Body of pancreas (tissue), 4 donors: Measurements from ENCODE around the gene CENPB. TPM values are rescaled to one million over a fixed set of nuclear protein-coding genes. Genes with fewer than 3 reads are reported as not detected.

Experiments
- ATAC-seq: fragments of 150-250 bp; one replicate; pipeline ENCODE4 v1.9.1; 2016
- DNase-seq, 4 donors: peaks; one replicate each; pipeline ENCODE4 v3.0.0-alpha.2; 2019
- H3K27ac ChIP-seq, 4 donors: fragments of 200-600 bp; sonication (generic); 1 replicate in 3 of 4; 2 replicates in 1 of 4; pipeline versions ENCODE4 v1.5.1 to v1.6.1; 2016 to 2019; ENCODE audit warnings: mild to moderate bottlenecking in 1 of 4, mixed read lengths in 1 of 4, moderate library complexity in 1 of 4
- H3K27me3 ChIP-seq, 2 donors: fragments of 200-600 bp; sonication (generic); one replicate each; pipeline ENCODE4 v1.6.0; 2016; ENCODE audit warnings: mild to moderate bottlenecking in 1 of 2
- H3K36me3 ChIP-seq, 2 donors: fragments of 200-600 bp; sonication (generic); replicated peaks in 1 of 2; 2 replicates each; pipeline ENCODE4 v1.5.1; 2016; ENCODE audit warnings: low read depth in 2 of 2; ENCODE audit not compliant: insufficient read depth in 1 of 2
- H3K4me1 ChIP-seq: fragments of 200-600 bp; sonication (generic); one replicate; pipeline ENCODE4 v1.6.0; 2016
- H3K4me3 ChIP-seq, 2 donors: fragments of 200-600 bp; sonication (generic); 1 replicate in 1 of 2; 2 replicates in 1 of 2; pipeline ENCODE4 v1.5.1; 2016 to 2019
- H3K9me3 ChIP-seq, 3 donors: fragments of 200-600 bp; sonication (generic); 1 replicate in 2 of 3; 2 replicates in 1 of 3; pipeline ENCODE4 v1.5.1; 2016
- POLR2A ChIP-seq, 3 donors: fragments of 450-650 bp; IDR thresholded peaks; one replicate each; pipeline ENCODE4 v1.6.1; 2016; ENCODE audit warnings: antibody characterized with exemption in 3 of 3, mild to moderate bottlenecking in 2 of 3
- WGBS, 2 donors: methylation state at CpG; one replicate each; pipeline ENCODE4 v1.1.5; 2017; 5-methylcytosine and 5-hydroxymethylcytosine counted together
- intact Hi-C: fragments of 100-400 bp; cut with DNase I; formaldehyde crosslinking; loops from one replicate; pipeline ENCODE4 v1.15.1; 2023
- total RNA-seq, 2 donors: library from RNA; depleted of rRNA; stranded (reverse); fragments of >200 nt; gene quantifications; one replicate each; pipeline ENCODE4 v1.1.0, GENCODE V29; 2016
- TF ChIP-seq, protein P1 (sequence below), 7 experiments: fragments of 450-650 bp in 4 of 7; fragments of 200-600 bp in 3 of 7; sonication (generic) in 3 of 7; IDR thresholded peaks; one replicate each; pipeline ENCODE4 v1.5.1; 2016 to 2019; ENCODE audit warnings: antibody characterized with exemption in 7 of 7

Gene CENPB
- total RNA-seq, 2 donors from 2014 or later, result 57.9 to 61.0 TPM

- Histone ChIP-seq H3K9me3 (no peaks in the 10 kb centered on the region), H3K27me3 (no peaks in the 10 kb centered on the region), H3K27ac (no peak overlapping the region), H3K36me3 (no peaks in the 10 kb centered on the region), H3K4me1 (no peaks in the 10 kb centered on the region), H3K4me3 (no peak overlapping the region)
- WGBS, 2 donors, result 81 to 88% methylated on average over 11 of the region's 11 CpGs
- DNase-seq (no peak), ATAC-seq (no peak)
- intact Hi-C loops, result no loop called here
- TF ChIP-seq, protein P1, sequence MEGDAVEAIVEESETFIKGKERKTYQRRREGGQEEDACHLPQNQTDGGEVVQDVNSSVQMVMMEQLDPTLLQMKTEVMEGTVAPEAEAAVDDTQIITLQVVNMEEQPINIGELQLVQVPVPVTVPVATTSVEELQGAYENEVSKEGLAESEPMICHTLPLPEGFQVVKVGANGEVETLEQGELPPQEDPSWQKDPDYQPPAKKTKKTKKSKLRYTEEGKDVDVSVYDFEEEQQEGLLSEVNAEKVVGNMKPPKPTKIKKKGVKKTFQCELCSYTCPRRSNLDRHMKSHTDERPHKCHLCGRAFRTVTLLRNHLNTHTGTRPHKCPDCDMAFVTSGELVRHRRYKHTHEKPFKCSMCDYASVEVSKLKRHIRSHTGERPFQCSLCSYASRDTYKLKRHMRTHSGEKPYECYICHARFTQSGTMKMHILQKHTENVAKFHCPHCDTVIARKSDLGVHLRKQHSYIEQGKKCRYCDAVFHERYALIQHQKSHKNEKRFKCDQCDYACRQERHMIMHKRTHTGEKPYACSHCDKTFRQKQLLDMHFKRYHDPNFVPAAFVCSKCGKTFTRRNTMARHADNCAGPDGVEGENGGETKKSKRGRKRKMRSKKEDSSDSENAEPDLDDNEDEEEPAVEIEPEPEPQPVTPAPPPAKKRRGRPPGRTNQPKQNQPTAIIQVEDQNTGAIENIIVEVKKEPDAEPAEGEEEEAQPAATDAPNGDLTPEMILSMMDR (IDR thresholded peaks at IDR 0.05), result no peak
- no peak for TF ChIP-seq POLR2A (IDR thresholded peaks at IDR 0.05)
These were observed 28.0 kb downstream of the CENPB start for GRCh38 chr20:3758566-3758965.

GRCh38 chr20:3757268-3757667 lies 29.3 kb downstream of the CENPB start:
- intact Hi-C loops, result no loop called here
- Histone ChIP-seq H3K27ac (no peak overlapping the region), H3K4me3 (no peak overlapping the region), H3K36me3 (no peaks in the 10 kb centered on the region), H3K4me1 (peaks cover 6% of the 10 kb centered on the region), H3K27me3 (no peaks in the 10 kb centered on the region), H3K9me3 (no peaks in the 10 kb centered on the region)
- TF ChIP-seq, protein P1 (IDR thresholded peaks at IDR 0.05), result no peak
- no peak for TF ChIP-seq POLR2A (IDR thresholded peaks at IDR 0.05)
- no peak for DNase-seq
- WGBS, 2 donors, result 76 to 92% methylated on average over 2 of the region's 2 CpGs
- no peak for ATAC-seq

GRCh38 chr20:3755814-3756480 lies 30.6 kb downstream of the CENPB start:
- H3K36me3 ChIP-seq, result no peaks in the 10 kb centered on the region
- TF ChIP-seq POLR2A (IDR thresholded peaks at IDR 0.05), result no peak
- TF ChIP-seq, protein P1 (IDR thresholded peaks at IDR 0.05), result no peak
- ATAC-seq (no peak), DNase-seq (no peak)
- no peak overlapping the region for H3K27ac ChIP-seq
- no peak overlapping the region for H3K4me3 ChIP-seq
- no peaks in the 10 kb centered on the region for H3K9me3 ChIP-seq
- H3K27me3 ChIP-seq, result no peaks in the 10 kb centered on the region
- 88 to 91% methylated on average over 3 to 4 of the region's 5 CpGs for WGBS, 2 donors
- intact Hi-C loops, result no loop called here
- peaks cover 18% of the 10 kb centered on the region for H3K4me1 ChIP-seq

- DNase-seq (no peak), ATAC-seq (no peak)
- no peak for TF ChIP-seq POLR2A (IDR thresholded peaks at IDR 0.05)
- TF ChIP-seq, protein P1 (IDR thresholded peaks at IDR 0.05), result no peak
- H3K27me3 ChIP-seq, result peaks cover 0 to 2% of the 10 kb centered on the region in 2 donors
- H3K4me1 ChIP-seq, result peaks cover 21% of the 10 kb centered on the region
- WGBS, 2 donors, result 76 to 100% methylated on average over 3 to 7 of the region's 7 CpGs
- H3K9me3 ChIP-seq, result no peaks in the 10 kb centered on the region
- no peak overlapping the region for H3K27ac ChIP-seq
- no peaks in the 10 kb centered on the region for H3K36me3 ChIP-seq
- intact Hi-C loops, result no loop called here
- H3K4me3 ChIP-seq, result no peak overlapping the region
These were observed 31.3 kb downstream of the CENPB start for GRCh38 chr20:3755269-3755668.

DNA sequence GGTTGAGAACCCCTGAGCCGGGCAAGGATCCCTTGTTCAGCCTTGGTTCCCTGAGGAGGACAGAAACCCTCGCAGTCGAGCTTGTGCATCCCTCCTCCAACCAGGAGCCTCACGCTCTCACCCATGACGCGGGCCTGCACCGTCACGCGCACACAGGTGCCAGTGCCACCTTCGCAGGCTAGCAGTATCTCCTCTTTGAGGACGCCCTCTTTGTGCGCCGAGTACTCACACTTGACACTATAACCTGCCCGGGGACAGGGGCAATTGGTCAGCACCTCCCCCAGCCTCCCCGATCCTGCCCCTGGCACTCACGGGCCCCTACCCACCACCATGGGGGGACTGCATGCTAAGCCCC lies 32.3 kb downstream of the CENPB start:
- WGBS, 2 donors, result 91 to 92% methylated on average over 10 to 16 of the region's 16 CpGs
- H3K27ac ChIP-seq, result no peak overlapping the region
- no peak for ATAC-seq
- H3K27me3 ChIP-seq, result peaks cover 0 to 13% of the 10 kb centered on the region in 2 donors
- DNase-seq, result no peak
- H3K4me3 ChIP-seq, result no peak overlapping the region
- intact Hi-C loops, result no loop called here
- TF ChIP-seq, protein P1 (IDR thresholded peaks at IDR 0.05), result no peak
- no peak for TF ChIP-seq POLR2A (IDR thresholded peaks at IDR 0.05)
- no peaks in the 10 kb centered on the region for H3K9me3 ChIP-seq
- H3K4me1 ChIP-seq, result peaks cover 31% of the 10 kb centered on the region
- no peaks in the 10 kb centered on the region for H3K36me3 ChIP-seq
